Activated CD8-positive, alpha-beta memory T cell treated with anti-CD3 and anti-CD28 coated beads, Interleukin-2, amount 50 U/mL, for 48 hours (primary cell): ENCODE measurements around the gene ARFGAP3.
"Not testable (repeated sequence)": the region's sequence is repeated elsewhere in the genome, so short reads cannot be mapped to it uniquely, and the experiment has no call there.

Experiments used
- DNase-seq: peaks from one replicate; pipeline ENCODE4 v3.0.0-alpha.2; 2020

The ARFGAP3 gene

DNA sequence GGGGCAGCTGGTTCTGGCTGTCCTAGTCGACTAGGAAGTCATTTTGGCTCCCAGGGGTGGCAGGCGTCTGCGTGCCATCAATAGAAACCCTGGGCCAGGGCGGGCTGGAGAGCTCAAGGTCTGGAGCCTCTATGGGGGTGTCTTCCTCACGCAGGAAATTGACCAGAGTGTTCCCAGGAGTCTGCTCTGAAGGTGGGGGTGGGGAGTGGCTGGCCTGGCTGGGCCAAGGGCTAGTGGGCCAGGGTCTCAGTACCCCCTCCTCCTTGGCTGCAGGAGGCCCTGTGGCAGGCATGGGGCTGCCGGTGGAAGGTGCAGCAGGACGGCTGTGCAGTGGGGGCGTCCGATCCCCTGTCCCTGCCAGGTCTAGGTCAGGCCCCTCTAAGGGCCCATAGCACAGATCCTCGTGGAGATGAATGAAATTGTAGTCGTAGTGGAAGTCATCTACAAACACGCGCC, 64.6 kb downstream of the ARFGAP3 start:
- no peak for DNase-seq

DNA sequence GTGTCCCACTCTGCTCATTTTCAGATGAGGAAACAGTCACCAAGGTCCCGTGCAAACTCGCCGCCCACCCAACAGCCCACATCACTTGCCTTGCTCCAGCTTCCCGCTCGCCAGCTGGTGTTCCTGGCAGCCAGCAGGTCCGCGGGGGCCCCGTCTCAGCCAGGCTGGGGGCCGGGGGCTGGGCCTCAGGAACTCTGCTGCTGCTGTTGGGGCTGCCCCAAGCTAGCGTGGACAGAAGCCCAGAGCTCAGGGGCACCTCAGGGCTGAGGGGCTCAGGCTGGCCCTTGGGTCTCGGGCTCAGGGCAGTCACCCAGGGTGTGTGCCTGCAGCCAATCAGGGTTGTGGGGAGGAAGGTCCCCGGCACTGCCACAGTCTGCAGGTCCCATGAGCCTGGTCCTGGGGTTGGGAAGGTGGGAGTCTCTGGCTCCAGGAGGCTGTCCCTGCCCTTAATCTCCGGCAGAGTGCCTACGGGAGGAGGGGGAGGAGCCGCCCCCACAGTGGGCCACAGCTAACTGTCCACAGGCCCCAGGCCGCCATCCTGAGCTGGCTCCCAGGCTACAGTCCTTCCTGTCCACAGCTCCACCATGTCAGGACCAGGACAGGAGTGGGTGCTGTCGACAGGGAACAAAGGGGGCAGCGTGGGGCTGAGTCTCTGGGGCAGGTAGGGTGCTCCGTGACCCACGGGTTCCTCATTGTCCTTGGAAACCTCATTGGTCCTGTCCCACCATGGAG, 65.2 kb downstream of the ARFGAP3 start:
- DNase-seq = no peak

DNA sequence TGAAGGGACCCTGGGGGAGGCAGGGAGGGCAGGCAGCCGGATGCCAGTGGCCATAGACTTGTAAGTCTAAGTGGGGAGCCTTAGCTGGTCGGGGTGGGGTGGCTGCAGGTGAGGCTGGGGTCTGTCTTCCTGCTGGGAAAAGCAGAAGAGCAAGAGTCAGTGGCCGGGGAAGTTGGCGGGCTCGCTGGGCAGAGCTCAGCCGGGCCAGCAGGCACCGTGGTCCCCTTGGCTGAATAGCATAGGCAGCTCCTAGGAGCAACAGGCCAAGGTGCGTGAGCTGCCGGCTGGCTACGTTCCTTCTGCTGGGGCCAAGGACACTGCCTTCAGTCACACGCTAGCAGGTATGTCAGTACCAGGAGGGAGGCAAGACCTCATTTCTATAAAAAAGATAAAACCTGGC, 68.6 kb downstream of the ARFGAP3 start:
- DNase-seq = no peak

DNA sequence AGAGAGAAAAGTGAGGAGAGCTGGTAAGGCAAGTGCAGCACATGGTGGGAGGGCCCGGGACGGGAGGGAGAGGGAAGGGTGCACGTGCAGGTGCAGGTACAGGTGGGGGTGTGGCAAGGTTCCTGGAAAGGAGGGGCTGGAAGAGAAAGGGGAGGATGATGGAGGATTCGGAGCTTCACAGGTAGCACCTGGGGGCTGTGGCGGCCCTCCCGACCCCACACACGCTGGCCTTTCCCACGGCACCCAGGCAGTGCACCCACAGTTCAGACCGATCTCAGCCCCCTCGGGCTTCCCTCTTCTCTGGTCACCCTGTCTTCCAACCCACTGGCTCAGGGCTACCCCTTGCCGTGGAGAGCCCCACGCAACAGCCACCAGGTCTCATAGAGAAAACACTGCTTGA, 69.1 kb downstream of the ARFGAP3 start:
- no peak for DNase-seq

DNA sequence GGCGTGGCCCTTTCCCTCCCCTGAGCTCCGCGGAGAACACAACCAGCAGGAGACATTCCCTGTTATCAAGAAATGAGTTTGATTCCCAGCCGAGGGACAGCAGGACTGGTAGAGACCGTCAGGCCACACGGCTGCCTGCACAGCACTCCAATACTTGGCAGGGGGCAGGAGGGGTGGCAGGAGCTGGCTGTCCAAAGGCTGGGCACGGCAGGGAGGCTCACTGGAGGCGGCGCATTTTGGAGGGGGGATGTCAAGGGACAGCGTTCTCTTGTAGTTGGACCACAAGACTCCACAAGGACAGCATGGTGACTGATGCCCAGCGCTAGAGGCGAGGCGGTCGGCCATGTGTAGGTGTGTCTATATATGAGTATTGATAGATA, 69.7 kb downstream of the ARFGAP3 start:
- DNase-seq = no peak

DNA sequence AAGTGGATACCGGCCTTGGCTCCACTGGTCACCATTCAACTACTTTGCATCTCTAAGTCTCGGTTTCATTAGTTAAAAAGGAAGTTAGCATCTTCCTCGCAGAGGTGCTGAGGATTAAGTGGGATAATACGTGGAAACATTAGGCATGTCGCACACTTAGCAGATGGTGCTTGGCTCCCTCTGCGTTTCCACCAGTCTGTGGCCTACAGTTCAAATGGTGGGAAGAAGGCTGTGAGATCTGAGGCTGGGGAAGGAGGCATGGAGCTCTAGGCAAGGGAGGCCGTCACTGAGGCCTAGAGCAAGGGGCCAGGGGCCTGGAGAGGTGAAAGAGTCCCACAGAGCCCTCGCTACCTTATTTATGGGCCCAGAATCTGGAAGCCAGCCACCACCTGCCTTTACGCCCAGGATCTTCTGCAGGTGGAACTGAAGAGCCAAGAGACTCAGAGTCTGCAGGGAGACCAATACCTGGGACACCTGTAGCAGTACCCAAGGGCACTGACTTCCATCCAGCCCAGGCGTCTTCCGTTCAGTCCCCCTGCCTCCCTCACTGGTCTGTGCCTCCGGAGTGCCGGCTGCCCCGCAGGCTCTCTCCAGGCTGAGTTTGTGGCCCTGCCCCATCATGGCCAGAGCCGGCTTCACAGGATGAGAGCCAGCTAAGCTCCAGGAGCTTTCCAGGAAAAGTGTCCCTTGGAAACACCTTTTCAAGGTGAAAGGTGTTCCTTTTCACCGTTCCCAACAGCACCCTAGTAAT, 70.3 kb downstream of the ARFGAP3 start:
- no peak for DNase-seq

- no peak for DNase-seq
These were observed 71.2 kb downstream of the ARFGAP3 start for GRCh38 chr22:42785706-42786499.

DNA sequence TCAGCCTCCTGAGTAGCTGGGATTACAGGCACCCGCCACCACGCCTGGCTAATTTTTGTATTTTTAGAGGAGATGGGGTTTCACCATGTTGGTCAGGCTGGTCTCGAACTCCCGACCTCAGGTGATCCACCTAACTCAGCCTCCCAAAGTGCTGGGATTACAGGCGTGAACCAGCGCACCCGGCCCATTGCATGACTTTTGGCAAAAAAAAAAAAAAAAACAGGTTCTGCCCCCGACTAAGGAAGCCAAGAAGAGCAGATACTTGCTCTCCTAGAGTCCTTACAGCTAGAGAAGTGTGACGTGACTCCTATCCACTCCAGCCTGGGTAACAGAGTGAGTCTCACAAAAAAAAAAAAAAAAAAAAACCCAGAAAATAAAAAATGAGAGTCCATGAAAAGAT, 74.8 kb downstream of the ARFGAP3 start:
- not testable (repeated sequence) for DNase-seq

- no peak for DNase-seq
These were observed 77.0 kb downstream of the ARFGAP3 start for GRCh38 chr22:42780070-42780540.

DNA sequence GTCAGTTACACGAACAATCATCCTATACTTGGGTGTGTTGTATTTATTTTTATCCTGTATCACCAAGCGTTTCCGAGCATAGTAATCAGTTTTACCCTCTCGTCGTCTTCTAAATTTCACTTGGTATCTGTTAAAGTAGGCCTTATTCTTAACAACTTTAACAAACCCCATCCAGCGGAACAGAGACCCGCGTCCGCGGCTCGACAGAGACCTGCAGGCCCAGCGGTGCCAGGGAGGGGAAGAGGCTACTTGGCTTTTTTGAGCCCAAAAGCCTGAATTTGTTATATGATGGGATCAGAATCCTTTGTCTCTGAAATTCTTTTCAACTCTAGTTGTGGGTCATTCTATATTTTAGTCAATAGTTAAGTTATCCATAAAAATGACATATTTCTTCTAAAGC, 79.9 kb downstream of the ARFGAP3 start:
- DNase-seq = no peak

DNA sequence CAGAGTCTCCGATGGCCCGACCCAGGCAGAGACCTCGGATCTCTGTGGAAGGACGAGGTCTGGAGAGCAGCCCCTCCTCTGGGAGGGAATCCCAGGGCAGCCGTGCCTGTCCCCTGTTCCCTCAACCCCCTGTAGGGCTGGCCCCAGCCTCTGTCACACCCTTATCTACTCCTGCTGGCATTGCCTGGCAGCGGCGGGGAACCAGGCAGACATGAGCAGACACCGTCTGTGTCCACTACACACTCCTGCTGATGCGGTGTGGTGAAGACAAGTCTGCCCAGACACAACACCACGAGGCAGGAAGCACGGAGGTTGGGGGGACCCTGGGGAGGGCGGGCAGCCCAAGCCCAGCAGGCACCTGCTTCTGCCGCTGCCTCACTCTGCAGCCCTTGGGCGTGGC, 83.9 kb downstream of the ARFGAP3 start:
- no peak for DNase-seq

DNA sequence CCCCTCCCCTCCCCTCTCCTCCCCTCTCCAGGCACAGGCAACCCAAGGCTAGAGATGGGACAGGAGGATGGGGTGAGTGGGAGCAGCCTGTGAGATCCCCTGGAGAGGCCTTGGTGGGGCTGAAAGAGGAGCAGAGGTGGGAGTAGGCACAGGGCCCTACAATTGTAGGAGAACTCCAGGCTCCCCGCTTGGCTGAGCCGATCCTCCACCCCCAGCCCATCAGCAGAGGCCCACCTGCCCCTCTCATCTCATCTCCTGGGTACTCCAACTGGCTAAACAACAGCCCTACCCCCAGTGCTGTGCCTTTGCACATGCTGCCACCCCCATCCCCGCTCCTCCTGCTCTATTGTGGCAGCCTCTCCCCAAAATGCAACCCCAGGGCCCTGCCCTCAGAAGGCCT, 84.4 kb downstream of the ARFGAP3 start:
- DNase-seq = no peak

GRCh38 chr22:42770941-42771647, 86.0 kb downstream of the ARFGAP3 start:
- DNase-seq = no peak

GRCh38 chr22:42770448-42770726, 86.7 kb downstream of the ARFGAP3 start:
- DNase-seq = no peak

GRCh38 chr22:42769574-42770447, 87.3 kb downstream of the ARFGAP3 start:
- DNase-seq = no peak

- DNase-seq = no peak
These were observed 87.9 kb downstream of the ARFGAP3 start for GRCh38 chr22:42769238-42769573.

DNA sequence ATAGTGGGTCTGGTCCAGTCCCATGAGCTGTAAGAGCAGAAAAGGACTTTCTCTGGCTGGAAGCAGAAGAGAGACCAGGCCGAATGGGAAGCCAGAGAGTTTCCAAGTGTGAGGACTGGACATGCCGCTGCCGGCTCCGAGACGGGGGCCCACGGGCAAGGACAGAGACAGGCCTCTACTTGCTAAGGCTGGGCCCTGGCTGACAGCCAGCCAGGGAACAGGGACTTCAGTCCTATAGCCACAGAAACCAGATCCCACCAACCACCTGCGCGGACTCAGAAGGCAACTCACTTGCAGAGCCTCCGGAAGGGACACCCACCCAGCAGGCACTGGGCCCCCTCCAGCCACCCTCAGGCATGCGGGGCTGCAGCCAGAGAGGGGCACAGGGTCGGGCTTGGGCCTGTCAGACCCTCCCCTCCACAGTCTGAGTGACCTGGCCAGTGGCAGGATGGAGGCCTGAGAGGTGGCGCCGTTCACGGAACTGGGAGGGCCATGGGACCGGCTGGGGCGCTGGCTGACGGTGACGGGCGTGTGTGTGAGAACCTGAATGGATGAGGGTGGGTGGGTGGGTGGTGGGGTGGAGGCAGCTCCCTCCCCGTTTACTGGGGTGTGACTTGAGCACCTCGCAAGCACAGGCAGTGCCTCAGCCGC, 88.6 kb downstream of the ARFGAP3 start:
- DNase-seq = no peak

DNA sequence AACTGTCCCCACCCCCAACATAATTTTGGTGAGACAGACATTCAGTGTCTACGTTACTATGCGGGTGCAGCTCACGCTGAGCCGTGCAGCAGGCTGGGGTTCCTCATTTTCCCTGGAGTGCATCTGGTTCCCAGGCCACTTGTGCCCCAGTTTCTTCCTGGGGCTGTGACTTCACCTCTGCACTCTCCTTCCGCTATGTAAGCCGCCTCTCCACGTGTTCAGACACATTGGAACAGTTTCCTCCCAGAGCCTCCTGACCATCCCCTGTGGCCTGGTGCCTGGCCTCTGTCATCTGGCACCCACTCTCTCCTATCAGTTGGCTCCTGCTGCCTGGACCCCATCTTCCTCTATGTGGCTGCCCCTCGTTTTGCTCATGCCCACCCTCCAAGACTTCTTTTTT, 90.2 kb downstream of the ARFGAP3 start:
- DNase-seq = no peak

GRCh38 chr22:42764895-42765363, 92.1 kb downstream of the ARFGAP3 start:
- DNase-seq = no peak

- DNase-seq = no peak
These were observed 93.0 kb downstream of the ARFGAP3 start for GRCh38 chr22:42763965-42764480.
